Caco-2 (cell line): ENCODE results near the gene GAREM1. TPM values are rescaled to one million over a fixed set of nuclear protein-coding genes. Genes with fewer than 3 reads are reported as not detected.

Experiments used
- BruUV-seq: library from RNA; stranded (reverse); fragments of 400-500 nt; replicated peaks from 2 replicates; lab custom pipeline; 2021; lab: Mats Ljungman, UMichigan
- CTCF ChIA-PET: fragments of 300-600 bp; sonication (Branson Sonifier 250); formaldehyde crosslinking; loops from one replicate; lab custom pipeline; 2022; ENCODE audit warnings: antibody characterized with exemption; lab: Charles Lee
- POLR2A ChIA-PET: fragments of 300-600 bp; sonication (Branson Sonifier 250); formaldehyde crosslinking; loops from one replicate; lab custom pipeline; 2022; ENCODE audit warnings: antibody characterized with exemption; lab: Charles Lee
- DNase-seq, 2 experiments: peaks; one replicate each; pipeline versions ENCODE4 v3.0.0 to v3.0.0-alpha.2; 2020 to 2022
- H3K27me3 ChIP-seq: replicated peaks from 2 replicates; pipeline ENCODE4 v1.6.0; 2011; ENCODE audit warnings: low read length; ENCODE audit not compliant: control insufficient read depth, insufficient read depth
- H3K36me3 ChIP-seq: 2 replicates; pipeline ENCODE4 v1.5.1; 2011; ENCODE audit warnings: low read length; ENCODE audit not compliant: control insufficient read depth, insufficient read depth
- H3K4me1 ChIP-seq: fragments of 250-450 bp; sonication (Bioruptor Pico); 2 replicates; pipeline ENCODE4 v1.5.1; 2020; ENCODE audit warnings: mild to moderate bottlenecking
- H3K4me3 ChIP-seq: 2 replicates; pipeline ENCODE4 v1.5.1; 2011; ENCODE audit warnings: low read depth, mild to moderate bottlenecking, control low read depth, low read length
- H3K9me3 ChIP-seq: fragments of 250-450 bp; sonication (Bioruptor Pico); 2 replicates; pipeline ENCODE4 v1.5.1; 2020; ENCODE audit warnings: mild to moderate bottlenecking, moderate library complexity
- H3K27ac Mint-ChIP-seq: one replicate; pipeline ENCODE4 v1.8.0; 2022; ENCODE audit warnings: mixed read lengths; ENCODE audit not compliant: unreplicated experiment
- H3K27me3 Mint-ChIP-seq: one replicate; pipeline ENCODE4 v1.8.0; 2022; ENCODE audit warnings: mixed read lengths; ENCODE audit not compliant: insufficient read depth, unreplicated experiment
- H3K36me3 Mint-ChIP-seq: one replicate; pipeline ENCODE4 v1.8.0; 2022; ENCODE audit warnings: mild to moderate bottlenecking, mixed read lengths; ENCODE audit not compliant: insufficient read depth, unreplicated experiment
- H3K4me1 Mint-ChIP-seq: one replicate; pipeline ENCODE4 v1.8.0; 2022; ENCODE audit warnings: low read depth, mixed read lengths; ENCODE audit not compliant: unreplicated experiment
- H3K4me3 Mint-ChIP-seq: one replicate; pipeline ENCODE4 v1.8.0; 2022; ENCODE audit warnings: mild to moderate bottlenecking, moderate library complexity, mixed read lengths; ENCODE audit not compliant: unreplicated experiment
- H3K9me3 Mint-ChIP-seq: one replicate; pipeline ENCODE4 v1.8.0; 2022; ENCODE audit warnings: mixed read lengths; ENCODE audit not compliant: unreplicated experiment
- CTCF ChIP-seq, 2 experiments: fragments of 200-600 bp in 1 of 2; IDR thresholded peaks; 1 replicate in 1 of 2; 2 replicates in 1 of 2; pipeline versions ENCODE4 v1.5.1 to v1.8.0; 2011 to 2022; ENCODE audit warnings: antibody characterized with exemption in 1 of 2, control low read depth in 1 of 2, inconsistent platforms in 1 of 2, low read depth in 1 of 2, low read length in 1 of 2, mild to moderate bottlenecking in 1 of 2, moderate library complexity in 1 of 2; ENCODE audit not compliant: insufficient read depth in 1 of 2, severe bottlenecking in 1 of 2, unreplicated experiment in 1 of 2
- intact Hi-C: fragments of 100-400 bp; cut with micrococcal nuclease; formaldehyde crosslinking; loops from one replicate; pipeline ENCODE4 v1.10.0; 2022; ENCODE audit not compliant: unreplicated experiment
- total RNA-seq: library from RNA; stranded (reverse); gene quantifications from 2 replicates; pipeline ENCODE4 v1.2.3, GENCODE V29; 2022

The GAREM1 gene
- total RNA-seq, 1 experiment from 2014 or later = 0.50 TPM

GRCh38 chr18:32360682-32361345 lies 109.9 kb downstream of the GAREM1 start:
- H3K27me3 Mint-ChIP-seq = no peaks in the 10 kb centered on the region
- H3K36me3 Mint-ChIP-seq = no peaks in the 10 kb centered on the region
- CTCF ChIA-PET = no interaction called here
- intact Hi-C loops = no loop called here
- no peak overlapping the region for H3K27ac Mint-ChIP-seq
- H3K4me1 Mint-ChIP-seq = no peaks in the 10 kb centered on the region
- H3K9me3 Mint-ChIP-seq = no peaks in the 10 kb centered on the region
- H3K27me3 ChIP-seq = no peaks in the 10 kb centered on the region
- no peak overlapping the region for H3K4me3 ChIP-seq
- no TSS peak for BruUV-seq
- H3K4me1 ChIP-seq = no peaks in the 10 kb centered on the region
- H3K9me3 ChIP-seq = no peaks in the 10 kb centered on the region
- no peak for DNase-seq
- H3K36me3 ChIP-seq = no peaks in the 10 kb centered on the region
- no peak overlapping the region for H3K4me3 Mint-ChIP-seq
- no peak for TF ChIP-seq CTCF (IDR thresholded peaks at IDR 0.05; ENCODE audit: insufficient read depth in 1 of 2, low read depth in 1 of 2, low read length in 1 of 2, severe bottlenecking in 1 of 2, unreplicated experiment in 1 of 2)
- POLR2A ChIA-PET = no interaction called here

- H3K4me1 ChIP-seq = no peaks in the 10 kb centered on the region
- ChIA-PET POLR2A (no interaction called here), CTCF (no interaction called here)
- H3K27me3 ChIP-seq = no peaks in the 10 kb centered on the region
- H3K27ac Mint-ChIP-seq = no peak overlapping the region
- intact Hi-C loops = no loop called here
- H3K9me3 ChIP-seq = no peaks in the 10 kb centered on the region
- H3K36me3 Mint-ChIP-seq = no peaks in the 10 kb centered on the region
- no peak overlapping the region for H3K4me3 ChIP-seq
- H3K9me3 Mint-ChIP-seq = no peaks in the 10 kb centered on the region
- BruUV-seq = no TSS peak
- no peaks in the 10 kb centered on the region for H3K4me1 Mint-ChIP-seq
- H3K4me3 Mint-ChIP-seq = no peak overlapping the region
- no peaks in the 10 kb centered on the region for H3K36me3 ChIP-seq
- H3K27me3 Mint-ChIP-seq = no peaks in the 10 kb centered on the region
- DNase-seq = no peak
- no peak for TF ChIP-seq CTCF (IDR thresholded peaks at IDR 0.05; ENCODE audit: insufficient read depth in 1 of 2, low read depth in 1 of 2, low read length in 1 of 2, severe bottlenecking in 1 of 2, unreplicated experiment in 1 of 2)
Observed at GRCh38 chr18:32358529-32358928, 112.2 kb downstream of the GAREM1 start.

GRCh38 chr18:32358075-32358474 lies 112.6 kb downstream of the GAREM1 start:
- no peaks in the 10 kb centered on the region for H3K4me1 ChIP-seq
- H3K27me3 ChIP-seq = no peaks in the 10 kb centered on the region
- H3K4me3 Mint-ChIP-seq = no peak overlapping the region
- H3K27me3 Mint-ChIP-seq = no peaks in the 10 kb centered on the region
- H3K27ac Mint-ChIP-seq = no peak overlapping the region
- H3K4me3 ChIP-seq = no peak overlapping the region
- TF ChIP-seq CTCF (IDR thresholded peaks at IDR 0.05; ENCODE audit: insufficient read depth in 1 of 2, low read depth in 1 of 2, low read length in 1 of 2, severe bottlenecking in 1 of 2, unreplicated experiment in 1 of 2) = no peak
- ChIA-PET CTCF (no interaction called here), POLR2A (no interaction called here)
- intact Hi-C loops = no loop called here
- DNase-seq = no peak
- no peaks in the 10 kb centered on the region for H3K36me3 Mint-ChIP-seq
- no peaks in the 10 kb centered on the region for H3K9me3 ChIP-seq
- H3K9me3 Mint-ChIP-seq = no peaks in the 10 kb centered on the region
- BruUV-seq = no TSS peak
- no peaks in the 10 kb centered on the region for H3K4me1 Mint-ChIP-seq
- H3K36me3 ChIP-seq = no peaks in the 10 kb centered on the region
